ENCODE results near the gene LGALS9B. TPM values are rescaled to one million over a fixed set of nuclear protein-coding genes. Genes with fewer than 3 reads are reported as not detected.
"Not testable (repeated sequence)": the region's sequence is repeated elsewhere in the genome, so short reads cannot be mapped to it uniquely, and the experiment has no call there.

Gene LGALS9B
- polyA plus RNA-seq, 4 donors: 1.2 to 5.7 (median 1.9) TPM; not detected in 1

DNA sequence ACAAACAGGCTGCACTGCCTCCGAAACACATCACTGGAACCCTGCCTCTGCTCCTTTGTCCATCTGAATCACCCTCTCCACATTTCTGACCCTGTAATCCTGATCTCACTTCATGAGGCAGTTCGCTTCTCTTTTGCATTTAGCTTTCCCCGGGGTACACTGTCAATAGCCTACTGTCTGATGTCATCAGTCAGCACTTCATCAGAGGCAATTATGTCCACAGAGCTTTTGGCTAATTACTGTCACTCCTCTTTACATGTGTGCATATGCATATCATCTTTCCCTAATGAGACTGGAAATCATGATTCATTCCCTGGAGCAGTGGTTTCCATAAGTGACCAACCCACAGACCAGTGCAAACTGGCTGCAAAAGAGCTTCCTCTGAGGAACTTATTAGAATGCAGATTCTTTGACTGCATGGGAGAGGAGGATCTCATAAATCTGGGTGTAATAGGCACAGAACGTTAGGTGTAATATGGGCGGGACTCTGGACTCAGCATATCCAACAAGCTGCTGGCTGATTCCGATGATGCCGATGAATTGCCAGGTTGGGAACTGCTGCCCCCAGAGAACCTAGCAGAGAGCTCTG, 49.8 kb downstream of the LGALS9B start:
- H3K9me3 ChIP-seq (ENCODE audit: control insufficient read depth in 2 of 2, insufficient read depth in 1 of 2, low read depth in 1 of 2, low read length in 1 of 2); H3K27ac ChIP-seq (ENCODE audit: low read depth in 1 of 3, low read length in 2 of 3); H3K4me1 ChIP-seq (ENCODE audit: control insufficient read depth in 3 of 3, insufficient read depth in 2 of 3, low read depth in 1 of 3, low read length in 2 of 3); FAIRE-seq; DNase-seq; H3K27me3 ChIP-seq (ENCODE audit: control insufficient read depth in 3 of 3, insufficient read depth in 3 of 3, low read length in 3 of 3); H3K4me3 ChIP-seq (ENCODE audit: low read depth in 1 of 3, low read length in 3 of 3); H3K36me3 ChIP-seq (ENCODE audit: control insufficient read depth in 3 of 3, insufficient read depth in 2 of 3, low read depth in 1 of 3, low read length in 3 of 3): not testable (repeated sequence)
- WGBS, 3 donors: 85 to 96% (median 94%) methylated on average over 1 to 4 of the region's 7 CpGs

DNA sequence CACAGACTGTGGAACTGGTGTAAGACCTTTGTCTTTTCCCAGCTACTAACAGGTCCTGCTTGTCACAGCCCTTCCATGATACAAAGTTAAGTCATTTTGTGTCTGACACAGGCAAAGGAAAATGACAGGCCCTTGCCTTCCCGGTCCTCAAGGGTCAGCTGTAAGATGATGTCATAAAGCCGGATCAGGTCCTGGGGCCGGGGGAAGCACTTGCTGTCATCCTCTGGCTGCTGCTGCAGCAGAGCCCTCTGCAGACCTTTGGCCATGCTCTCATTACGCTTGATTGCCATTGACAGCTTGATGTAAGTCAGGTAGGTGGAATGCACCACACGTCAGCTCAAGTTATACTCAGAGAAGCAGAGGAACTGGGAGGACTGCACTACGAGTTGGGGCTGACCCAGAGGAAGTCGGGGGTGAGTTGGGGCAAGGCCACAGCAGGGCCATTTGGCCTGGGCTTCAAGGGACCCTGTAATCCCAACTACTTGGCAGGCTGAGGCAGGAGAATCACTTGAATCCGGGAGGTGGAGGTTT, 50.9 kb downstream of the LGALS9B start:
- H3K27me3 ChIP-seq (ENCODE audit: control insufficient read depth in 3 of 3, insufficient read depth in 3 of 3, low read length in 3 of 3); H3K4me3 ChIP-seq (ENCODE audit: low read depth in 1 of 3, low read length in 3 of 3); H3K27ac ChIP-seq (ENCODE audit: low read depth in 1 of 3, low read length in 2 of 3); FAIRE-seq; H3K4me1 ChIP-seq (ENCODE audit: control insufficient read depth in 3 of 3, insufficient read depth in 2 of 3, low read depth in 1 of 3, low read length in 2 of 3); H3K9me3 ChIP-seq (ENCODE audit: control insufficient read depth in 2 of 2, insufficient read depth in 1 of 2, low read depth in 1 of 2, low read length in 1 of 2); DNase-seq; H3K36me3 ChIP-seq (ENCODE audit: control insufficient read depth in 3 of 3, insufficient read depth in 2 of 3, low read depth in 1 of 3, low read length in 3 of 3): not testable (repeated sequence)
- WGBS, 3 donors: 72 to 87% (median 80%) methylated on average over 6 to 7 of the region's 8 CpGs

DNA sequence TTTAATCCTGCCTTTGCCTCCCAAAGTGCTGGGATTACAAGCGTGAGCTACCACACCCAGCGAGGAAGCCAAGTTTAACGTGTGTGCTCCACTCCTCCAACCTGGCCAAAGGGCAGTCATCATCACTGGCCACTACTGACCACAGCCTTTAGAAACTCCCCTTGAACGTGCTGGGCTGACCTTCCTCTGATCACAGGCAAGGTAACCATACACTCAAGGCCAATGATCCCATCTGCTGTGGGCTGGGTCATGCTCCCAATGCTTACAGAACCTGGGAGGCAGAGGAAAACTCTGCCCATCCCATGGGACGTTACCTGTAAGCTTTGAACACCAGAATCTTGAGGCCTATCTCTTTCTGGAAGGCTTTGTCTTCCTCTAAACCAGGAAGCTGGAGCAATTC, 51.9 kb downstream of the LGALS9B start:
- no CpG with 5 or more reads among the region's 5 CpGs for WGBS, 3 donors
- not testable (repeated sequence) for FAIRE-seq, DNase-seq

DNA sequence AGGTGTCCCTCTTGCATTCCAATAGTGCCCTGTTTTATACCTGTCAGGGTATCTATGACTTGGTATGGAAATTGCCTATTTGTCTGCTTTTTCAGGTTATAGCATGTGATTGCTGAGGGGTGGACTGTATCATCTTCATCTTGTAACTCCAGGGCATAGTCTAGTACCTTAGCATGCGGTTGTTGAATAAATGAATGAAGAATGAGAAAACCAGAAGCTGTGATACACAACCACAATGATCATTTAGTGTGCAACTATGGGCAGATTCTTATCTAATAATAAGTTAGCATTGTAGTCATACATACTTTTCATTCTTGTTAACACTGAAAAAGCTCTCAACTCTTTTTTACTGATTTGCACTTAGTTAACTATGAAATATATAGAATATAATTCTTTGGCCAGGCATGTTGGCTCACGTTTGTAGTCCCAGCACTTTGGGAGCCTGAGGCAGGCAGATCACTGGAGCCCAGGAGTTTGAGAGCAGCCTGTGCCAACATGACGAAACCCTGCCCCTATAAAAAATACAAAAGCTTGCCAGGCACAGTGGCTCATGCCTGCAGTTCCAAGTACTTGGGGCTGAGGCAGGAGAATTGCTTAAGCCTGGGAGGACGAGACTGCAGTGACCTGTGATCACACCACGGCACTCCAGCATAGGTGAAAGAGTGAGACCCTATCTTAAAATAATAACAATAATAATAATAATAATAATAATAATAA, 65.9 kb downstream of the LGALS9B start:
- FAIRE-seq; H3K27me3 ChIP-seq (ENCODE audit: control insufficient read depth in 3 of 3, insufficient read depth in 3 of 3, low read length in 3 of 3); H3K9me3 ChIP-seq (ENCODE audit: control insufficient read depth in 2 of 2, insufficient read depth in 1 of 2, low read depth in 1 of 2, low read length in 1 of 2); H3K4me1 ChIP-seq (ENCODE audit: control insufficient read depth in 3 of 3, insufficient read depth in 2 of 3, low read depth in 1 of 3, low read length in 2 of 3); H3K36me3 ChIP-seq (ENCODE audit: control insufficient read depth in 3 of 3, insufficient read depth in 2 of 3, low read depth in 1 of 3, low read length in 3 of 3); DNase-seq; H3K4me3 ChIP-seq (ENCODE audit: low read depth in 1 of 3, low read length in 3 of 3); H3K27ac ChIP-seq (ENCODE audit: low read depth in 1 of 3, low read length in 2 of 3): not testable (repeated sequence)
- WGBS, 3 donors: 91 to 95% (median 92%) methylated on average over 1 to 2 of the region's 5 CpGs

More for the DNA sequence above, 51.9 kb downstream of the LGALS9B start:
- H3K27me3 ChIP-seq (ENCODE audit: control insufficient read depth in 3 of 3, insufficient read depth in 3 of 3, low read length in 3 of 3); H3K4me1 ChIP-seq (ENCODE audit: control insufficient read depth in 3 of 3, insufficient read depth in 2 of 3, low read depth in 1 of 3, low read length in 2 of 3); H3K4me3 ChIP-seq (ENCODE audit: low read depth in 1 of 3, low read length in 3 of 3); H3K36me3 ChIP-seq (ENCODE audit: control insufficient read depth in 3 of 3, insufficient read depth in 2 of 3, low read depth in 1 of 3, low read length in 3 of 3); H3K9me3 ChIP-seq (ENCODE audit: control insufficient read depth in 2 of 2, insufficient read depth in 1 of 2, low read depth in 1 of 2, low read length in 1 of 2); H3K27ac ChIP-seq (ENCODE audit: low read depth in 1 of 3, low read length in 2 of 3): not testable (repeated sequence)

DNA sequence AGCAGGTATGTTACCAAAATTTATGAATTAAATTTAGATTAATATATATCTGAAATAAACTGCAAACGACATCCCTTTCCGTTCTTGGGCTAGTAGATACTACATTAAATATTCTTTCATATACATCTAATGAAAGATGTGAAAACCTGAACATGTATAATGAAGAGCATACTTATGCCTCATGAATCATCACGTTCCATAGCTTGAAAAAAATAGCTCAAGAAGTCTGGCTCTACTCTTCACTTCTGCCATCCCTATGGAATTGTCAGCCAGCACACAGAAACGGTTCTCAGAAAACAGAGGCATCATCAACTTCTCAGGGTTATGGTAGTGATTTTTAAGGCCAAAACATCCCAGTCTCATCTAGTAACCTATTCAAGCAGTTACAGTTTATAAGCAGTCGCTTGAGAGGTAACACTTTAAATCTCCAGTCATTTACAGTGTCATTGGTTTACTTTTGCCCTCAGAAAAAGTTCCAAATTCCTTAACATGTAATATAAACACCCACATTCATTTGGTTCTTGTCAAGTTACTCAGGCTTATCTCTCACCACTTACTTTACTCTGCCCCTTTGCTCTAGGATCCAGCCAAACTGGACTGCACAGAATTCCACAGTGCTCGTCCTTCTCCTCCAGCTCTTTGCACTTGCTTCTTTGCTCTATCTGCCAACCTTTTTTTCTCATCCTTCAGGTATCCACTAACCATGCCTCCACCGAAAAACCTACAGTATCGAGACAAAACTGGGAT, 66.6 kb downstream of the LGALS9B start:
- WGBS, 3 donors: 82 to 90% (median 83%) methylated on average over 5 of the region's 8 CpGs
- H3K36me3 ChIP-seq (ENCODE audit: control insufficient read depth in 3 of 3, insufficient read depth in 2 of 3, low read depth in 1 of 3, low read length in 3 of 3); H3K27me3 ChIP-seq (ENCODE audit: control insufficient read depth in 3 of 3, insufficient read depth in 3 of 3, low read length in 3 of 3); DNase-seq; H3K9me3 ChIP-seq (ENCODE audit: control insufficient read depth in 2 of 2, insufficient read depth in 1 of 2, low read depth in 1 of 2, low read length in 1 of 2); H3K4me1 ChIP-seq (ENCODE audit: control insufficient read depth in 3 of 3, insufficient read depth in 2 of 3, low read depth in 1 of 3, low read length in 2 of 3); FAIRE-seq; H3K27ac ChIP-seq (ENCODE audit: low read depth in 1 of 3, low read length in 2 of 3); H3K4me3 ChIP-seq (ENCODE audit: low read depth in 1 of 3, low read length in 3 of 3): not testable (repeated sequence)

Other genes with a start within 250 kb of the LGALS9B start
- gene CDRT15L2, start 112.2 kb upstream of the LGALS9B start, polyA plus RNA-seq: not detected

Data from small intestine (tissue), 7 donors.